ENCODE data around the gene MCRIP1.
"Not testable (repeated sequence)": the region's sequence is repeated elsewhere in the genome, so short reads cannot be mapped to it uniquely, and the experiment has no call there.

MCRIP1 gene

GRCh38 chr17:81843713-81844326 lies 10.7 kb upstream of the MCRIP1 start:
- CTCF ChIA-PET = interaction anchor here (1.2 kb wide), 1 partner anchor 10 kb away, joined by 3 read pairs; no protein-coding TSS in a partner anchor
- no peak for DNase-seq (ENCODE audit: extremely low spot score)
- no peak for TF ChIP-seq ARNT (IDR thresholded peaks at IDR 0.05)
- TF ChIP-seq SP1 (IDR thresholded peaks at IDR 0.05) = no peak
- TF ChIP-seq L3MBTL2 (conservative IDR thresholded peaks at IDR 0.05) = no peak
- no peak for TF ChIP-seq BHLHE40 (IDR thresholded peaks at IDR 0.05; ENCODE audit: borderline replicate concordance)
- TF ChIP-seq TARDBP (IDR thresholded peaks at IDR 0.05) = no peak
- no peak for TF ChIP-seq PKNOX1 (IDR thresholded peaks at IDR 0.05)
- POLR2A ChIA-PET = interaction anchor here (1.2 kb wide), 1 partner anchor 11 kb away, joined by 4 read pairs; the partner anchor contains the start of gene MCRIP1

- ChIA-PET POLR2A (interaction anchor here (0.7 to 1.2 kb wide), 3 partner anchors 10 to 23 kb away, joined by 3 to 4 read pairs (median 3); partner anchors contain the start of gene MCRIP1), CTCF (no interaction called here)
- no peak for TF ChIP-seq FOXM1 (IDR thresholded peaks at IDR 0.05; ENCODE audit: borderline replicate concordance)
- DNase-seq (ENCODE audit: extremely low spot score) = no peak
Measured at GRCh38 chr17:81842725-81843504, 9.8 kb upstream of the MCRIP1 start.

GRCh38 chr17:81842378-81842724 lies 9.3 kb upstream of the MCRIP1 start:
- TF ChIP-seq TARDBP (IDR thresholded peaks at IDR 0.05) (no peak), ARNT (IDR thresholded peaks at IDR 0.05) (no peak), CTBP1 (IDR thresholded peaks at IDR 0.05; ENCODE audit: borderline replicate concordance) (no peak), LEF1 (IDR thresholded peaks at IDR 0.05; ENCODE audit: borderline replicate concordance) (no peak), NFRKB (IDR thresholded peaks at IDR 0.05) (no peak), BHLHE40 (IDR thresholded peaks at IDR 0.05; ENCODE audit: borderline replicate concordance) (no peak), PKNOX1 (IDR thresholded peaks at IDR 0.05) (no peak), FOXA1 (IDR thresholded peaks at IDR 0.05) (no peak), FOXM1 (IDR thresholded peaks at IDR 0.05; ENCODE audit: borderline replicate concordance) (no peak), FOXK2 (IDR thresholded peaks at IDR 0.05) (no peak), SUZ12 (IDR thresholded peaks at IDR 0.05) (no peak), HDGF (IDR thresholded peaks at IDR 0.05; ENCODE audit: borderline replicate concordance) (no peak), ZNF384 (IDR thresholded peaks at IDR 0.05) (no peak), ELF4 (IDR thresholded peaks at IDR 0.05) (no peak), L3MBTL2 (conservative IDR thresholded peaks at IDR 0.05) (no peak), SP1 (IDR thresholded peaks at IDR 0.05) (no peak)
- CTCF ChIA-PET = no interaction called here
- no peak for DNase-seq (ENCODE audit: extremely low spot score)
- POLR2A ChIA-PET = interaction anchor here (1.0 to 3.0 kb wide), 3 partner anchors 9 to 18 kb away, joined by 3 to 8 read pairs (median 6); partner anchors contain the start of genes MCRIP1 and P4HB

- ChIA-PET CTCF (no interaction called here), POLR2A (interaction anchor here (0.9 to 3.0 kb wide), 5 partner anchors 9 to 181 kb away, joined by 4 to 8 read pairs (median 4); partner anchors contain the start of genes CENPX, LRRC45, MCRIP1 and P4HB)
- TF ChIP-seq ARNT (IDR thresholded peaks at IDR 0.05) (no peak), HDGF (IDR thresholded peaks at IDR 0.05; ENCODE audit: borderline replicate concordance) (no peak)
- DNase-seq (ENCODE audit: extremely low spot score) = no peak
Measured at GRCh38 chr17:81841866-81842265, 8.8 kb upstream of the MCRIP1 start.

- TF ChIP-seq HDGF (IDR thresholded peaks at IDR 0.05; ENCODE audit: borderline replicate concordance) = no peak
- no peak for TF ChIP-seq SP1 (IDR thresholded peaks at IDR 0.05)
- no peak for TF ChIP-seq NFRKB (IDR thresholded peaks at IDR 0.05)
- TF ChIP-seq FOXK2 (IDR thresholded peaks at IDR 0.05) = no peak
- no peak for TF ChIP-seq FOXA1 (IDR thresholded peaks at IDR 0.05)
- no peak for TF ChIP-seq BHLHE40 (IDR thresholded peaks at IDR 0.05; ENCODE audit: borderline replicate concordance)
- TF ChIP-seq LEF1 (IDR thresholded peaks at IDR 0.05; ENCODE audit: borderline replicate concordance) = no peak
- no peak for TF ChIP-seq FOXM1 (IDR thresholded peaks at IDR 0.05; ENCODE audit: borderline replicate concordance)
- TF ChIP-seq TARDBP (IDR thresholded peaks at IDR 0.05) = no peak
- no peak for TF ChIP-seq ARNT (IDR thresholded peaks at IDR 0.05)
- TF ChIP-seq CTBP1 (IDR thresholded peaks at IDR 0.05; ENCODE audit: borderline replicate concordance) = no peak
- TF ChIP-seq ZNF384 (IDR thresholded peaks at IDR 0.05) = no peak
- no peak for TF ChIP-seq ELF4 (IDR thresholded peaks at IDR 0.05)
- TF ChIP-seq PKNOX1 (IDR thresholded peaks at IDR 0.05) = no peak
- no peak for TF ChIP-seq L3MBTL2 (conservative IDR thresholded peaks at IDR 0.05)
- no peak for TF ChIP-seq SUZ12 (IDR thresholded peaks at IDR 0.05)
- CTCF ChIA-PET = no interaction called here
- POLR2A ChIA-PET = interaction anchor here (0.9 to 3.0 kb wide), 5 partner anchors 8 to 182 kb away, joined by 4 to 8 read pairs (median 4); partner anchors contain the start of genes CENPX, LRRC45, MCRIP1 and P4HB
- DNase-seq (ENCODE audit: extremely low spot score) = no peak
Measured at GRCh38 chr17:81840826-81841778, 8.0 kb upstream of the MCRIP1 start.

GRCh38 chr17:81840059-81840458 lies 7.0 kb upstream of the MCRIP1 start:
- POLR2A ChIA-PET = interaction anchor here (1.1 to 3.0 kb wide), 2 partner anchors 11 to 21 kb away, joined by 3 to 7 read pairs; partner anchors contain the start of gene P4HB
- DNase-seq (ENCODE audit: extremely low spot score); CTCF ChIA-PET: not testable (repeated sequence)
